Measurements from ENCODE around the gene RNF182. TPM values are rescaled to one million over a fixed set of nuclear protein-coding genes. Genes with fewer than 3 reads are reported as not detected.

The RNF182 gene
- total RNA-seq, 4 donors from 2014 or later: 0.19 TPM; not detected in 3

- TF ChIP-seq CTCF (IDR thresholded peaks at IDR 0.05) (no peak), POLR2A (IDR thresholded peaks at IDR 0.05) (no peak)
Observed at GRCh38 chr6:14029605-14030004, 104.9 kb downstream of the RNF182 start.

More at GRCh38 chr6:14029605-14030004, 104.9 kb downstream of the RNF182 start:
- Histone ChIP-seq H3K27ac (no peak overlapping the region), H3K36me3 (no peaks in the 10 kb centered on the region), H3K4me3 (no peak overlapping the region), H3K27me3 (peaks cover 0 to 77% (median 0%) of the 10 kb centered on the region in 4 donors), H3K4me1 (no peaks in the 10 kb centered on the region), H3K9me3 (no peaks in the 10 kb centered on the region)
- intact Hi-C loops (cut with DNase I): no loop called here
- 87 to 88% methylated on average over 6 of the region's 6 CpGs for WGBS, 2 donors
- DNase-seq: no peak

Other genes starting within 250 kb of the RNF182 start
- gene RANBP9, start 213.1 kb upstream of the RNF182 start, total RNA-seq: 10 to 100 TPM; 32.9 to 69.6 (median 63.3) TPM
- 10 to 100 TPM; 11.4 to 14.3 (median 13.1) TPM for gene MCUR1, start 110.4 kb upstream of the RNF182 start, total RNA-seq
- 1 to 10 TPM in 2 of 4 donors, under 1 TPM in 2; 0.56 to 2.8 (median 1.1) TPM for gene CD83, start 192.8 kb downstream of the RNF182 start, total RNA-seq